Caco-2 (cell line): ENCODE measurements around the gene IKZF4. TPM values are rescaled to one million over a fixed set of nuclear protein-coding genes. Genes with fewer than 3 reads are reported as not detected.
"Not testable (repeated sequence)": the region's sequence is repeated elsewhere in the genome, so short reads cannot be mapped to it uniquely, and the experiment has no call there.

ENCODE experiments used
- BruUV-seq: library from RNA; stranded (reverse); fragments of 400-500 nt; replicated peaks from 2 replicates; lab custom pipeline; 2021; lab: Mats Ljungman, UMichigan
- CTCF ChIA-PET: fragments of 300-600 bp; sonication (Branson Sonifier 250); formaldehyde crosslinking; loops from one replicate; lab custom pipeline; 2022; ENCODE audit warnings: antibody characterized with exemption; lab: Charles Lee
- POLR2A ChIA-PET: fragments of 300-600 bp; sonication (Branson Sonifier 250); formaldehyde crosslinking; loops from one replicate; lab custom pipeline; 2022; ENCODE audit warnings: antibody characterized with exemption; lab: Charles Lee
- DNase-seq, 2 experiments: peaks; one replicate each; pipeline versions ENCODE4 v3.0.0 to v3.0.0-alpha.2; 2020 to 2022
- H3K27me3 ChIP-seq: replicated peaks from 2 replicates; pipeline ENCODE4 v1.6.0; 2011; ENCODE audit warnings: low read length; ENCODE audit not compliant: control insufficient read depth, insufficient read depth
- H3K36me3 ChIP-seq: 2 replicates; pipeline ENCODE4 v1.5.1; 2011; ENCODE audit warnings: low read length; ENCODE audit not compliant: control insufficient read depth, insufficient read depth
- H3K4me1 ChIP-seq: fragments of 250-450 bp; sonication (Bioruptor Pico); 2 replicates; pipeline ENCODE4 v1.5.1; 2020; ENCODE audit warnings: mild to moderate bottlenecking
- H3K4me3 ChIP-seq: 2 replicates; pipeline ENCODE4 v1.5.1; 2011; ENCODE audit warnings: low read depth, mild to moderate bottlenecking, control low read depth, low read length
- H3K9me3 ChIP-seq: fragments of 250-450 bp; sonication (Bioruptor Pico); 2 replicates; pipeline ENCODE4 v1.5.1; 2020; ENCODE audit warnings: mild to moderate bottlenecking, moderate library complexity
- H3K27ac Mint-ChIP-seq: one replicate; pipeline ENCODE4 v1.8.0; 2022; ENCODE audit warnings: mixed read lengths; ENCODE audit not compliant: unreplicated experiment
- H3K27me3 Mint-ChIP-seq: one replicate; pipeline ENCODE4 v1.8.0; 2022; ENCODE audit warnings: mixed read lengths; ENCODE audit not compliant: insufficient read depth, unreplicated experiment
- H3K36me3 Mint-ChIP-seq: one replicate; pipeline ENCODE4 v1.8.0; 2022; ENCODE audit warnings: mild to moderate bottlenecking, mixed read lengths; ENCODE audit not compliant: insufficient read depth, unreplicated experiment
- H3K4me1 Mint-ChIP-seq: one replicate; pipeline ENCODE4 v1.8.0; 2022; ENCODE audit warnings: low read depth, mixed read lengths; ENCODE audit not compliant: unreplicated experiment
- H3K4me3 Mint-ChIP-seq: one replicate; pipeline ENCODE4 v1.8.0; 2022; ENCODE audit warnings: mild to moderate bottlenecking, moderate library complexity, mixed read lengths; ENCODE audit not compliant: unreplicated experiment
- H3K9me3 Mint-ChIP-seq: one replicate; pipeline ENCODE4 v1.8.0; 2022; ENCODE audit warnings: mixed read lengths; ENCODE audit not compliant: unreplicated experiment
- CTCF ChIP-seq, 2 experiments: fragments of 200-600 bp in 1 of 2; IDR thresholded peaks; 1 replicate in 1 of 2; 2 replicates in 1 of 2; pipeline versions ENCODE4 v1.5.1 to v1.8.0; 2011 to 2022; ENCODE audit warnings: antibody characterized with exemption in 1 of 2, control low read depth in 1 of 2, inconsistent platforms in 1 of 2, low read depth in 1 of 2, low read length in 1 of 2, mild to moderate bottlenecking in 1 of 2, moderate library complexity in 1 of 2; ENCODE audit not compliant: insufficient read depth in 1 of 2, severe bottlenecking in 1 of 2, unreplicated experiment in 1 of 2
- intact Hi-C: fragments of 100-400 bp; cut with micrococcal nuclease; formaldehyde crosslinking; loops from one replicate; pipeline ENCODE4 v1.10.0; 2022; ENCODE audit not compliant: unreplicated experiment
- total RNA-seq: library from RNA; stranded (reverse); gene quantifications from 2 replicates; pipeline ENCODE4 v1.2.3, GENCODE V29; 2022

Gene IKZF4
- total RNA-seq, 1 experiment from 2014 or later: 15.7 TPM

GRCh38 chr12:55974308-55974730 is 46.5 kb upstream of the IKZF4 start:
- H3K36me3 Mint-ChIP-seq: peaks cover 52% of the 10 kb centered on the region
- Histone ChIP-seq H3K9me3 (no peaks in the 10 kb centered on the region), H3K4me1 (peaks cover 28% of the 10 kb centered on the region), H3K27me3 (no peaks in the 10 kb centered on the region), H3K4me3 (peak overlapping the region; percentile 92), H3K36me3 (peaks cover 2% of the 10 kb centered on the region)
- peaks cover 16% of the 10 kb centered on the region for H3K4me1 Mint-ChIP-seq
- intact Hi-C loops: loop anchor here (5.0 kb wide), 1 partner anchor 663 kb away; no protein-coding TSS in a partner anchor
- H3K27ac Mint-ChIP-seq: no peak overlapping the region
- H3K27me3 Mint-ChIP-seq: no peaks in the 10 kb centered on the region
- BruUV-seq: no TSS peak
- ChIA-PET POLR2A (interaction anchor here (0.5 to 3.0 kb wide), 23 partner anchors 8 to 292 kb away, joined by 3 to 23 read pairs (median 5); partner anchors contain the start of genes DNAJC14, ORMDL2, PMEL and PYM1), CTCF (interaction anchor here (0.6 to 2.1 kb wide), 20 partner anchors 8 to 517 kb away, joined by 3 to 37 read pairs (median 5); partner anchors contain the start of genes DGKA, DNAJC14, ESYT1 and ORMDL2)
- H3K4me3 Mint-ChIP-seq: no peak overlapping the region
- peak; percentile 66 to 67 for DNase-seq
- no peak for TF ChIP-seq CTCF (IDR thresholded peaks at IDR 0.05; ENCODE audit: insufficient read depth in 1 of 2, low read depth in 1 of 2, low read length in 1 of 2, severe bottlenecking in 1 of 2, unreplicated experiment in 1 of 2)
- H3K9me3 Mint-ChIP-seq: no peaks in the 10 kb centered on the region

- no peak for TF ChIP-seq CTCF (IDR thresholded peaks at IDR 0.05; ENCODE audit: insufficient read depth in 1 of 2, low read depth in 1 of 2, low read length in 1 of 2, severe bottlenecking in 1 of 2, unreplicated experiment in 1 of 2)
- peaks cover 5% of the 10 kb centered on the region; the same call in 1 of the 2 replicates for H3K4me1 ChIP-seq
- no peak for DNase-seq
- intact Hi-C loops: no loop called here
- no peak overlapping the region for H3K4me3 ChIP-seq
- no TSS peak for BruUV-seq
- CTCF ChIA-PET: no interaction called here
- no peak overlapping the region for H3K27ac Mint-ChIP-seq
- peaks cover 2% of the 10 kb centered on the region; the same call in 1 of the 2 replicates for H3K36me3 ChIP-seq
- no peaks in the 10 kb centered on the region for H3K27me3 Mint-ChIP-seq
- H3K4me1 Mint-ChIP-seq: peaks cover 6% of the 10 kb centered on the region
- no peaks in the 10 kb centered on the region for H3K9me3 Mint-ChIP-seq
- H3K36me3 Mint-ChIP-seq: peaks cover 39% of the 10 kb centered on the region
- POLR2A ChIA-PET: no interaction called here
- H3K27me3 ChIP-seq: no peaks in the 10 kb centered on the region
- no peaks in the 10 kb centered on the region for H3K9me3 ChIP-seq
- H3K4me3 Mint-ChIP-seq: no peak overlapping the region
These were observed 42.5 kb upstream of the IKZF4 start for GRCh38 chr12:55978393-55978792.

- H3K4me3 Mint-ChIP-seq: no peak overlapping the region
- Histone ChIP-seq H3K27me3 (no peaks in the 10 kb centered on the region), H3K4me3 (no peak overlapping the region), H3K36me3 (peaks cover 2% of the 10 kb centered on the region; the same call in 1 of the 2 replicates), H3K9me3 (no peaks in the 10 kb centered on the region), H3K4me1 (peaks cover 5% of the 10 kb centered on the region; the same call in 1 of the 2 replicates)
- peaks cover 46% of the 10 kb centered on the region for H3K36me3 Mint-ChIP-seq
- no peak overlapping the region for H3K27ac Mint-ChIP-seq
- intact Hi-C loops: no loop called here
- no peaks in the 10 kb centered on the region for H3K9me3 Mint-ChIP-seq
- peaks cover 6% of the 10 kb centered on the region for H3K4me1 Mint-ChIP-seq
- BruUV-seq: no TSS peak
- CTCF ChIA-PET: no interaction called here
- no peaks in the 10 kb centered on the region for H3K27me3 Mint-ChIP-seq
- POLR2A ChIA-PET: no interaction called here
- TF ChIP-seq CTCF (IDR thresholded peaks at IDR 0.05; ENCODE audit: insufficient read depth in 1 of 2, low read depth in 1 of 2, low read length in 1 of 2, severe bottlenecking in 1 of 2, unreplicated experiment in 1 of 2): no peak
- no peak for DNase-seq
These were observed 41.8 kb upstream of the IKZF4 start for GRCh38 chr12:55979069-55979468.

GRCh38 chr12:55981882-55982281 is 39.0 kb upstream of the IKZF4 start:
- DNase-seq, H3K36me3 ChIP-seq, H3K4me1 ChIP-seq, H3K27me3 Mint-ChIP-seq, H3K4me3 Mint-ChIP-seq, H3K4me3 ChIP-seq, H3K27ac Mint-ChIP-seq, H3K4me1 Mint-ChIP-seq, H3K9me3 ChIP-seq, H3K9me3 Mint-ChIP-seq, H3K27me3 ChIP-seq, BruUV-seq, intact Hi-C loops: not testable (repeated sequence)
- peaks cover 65% of the 10 kb centered on the region for H3K36me3 Mint-ChIP-seq
- POLR2A ChIA-PET: interaction anchor here (1.4 kb wide), 1 partner anchor 8 kb away, joined by 7 read pairs; the partner anchor contains the start of gene RAB5B
- CTCF ChIA-PET: interaction anchor here (0.7 to 1.3 kb wide), 5 partner anchors 8 to 50 kb away, joined by 3 to 5 read pairs (median 4); partner anchors contain the start of genes RAB5B and SUOX
